Left hindlimb (tissue), 1 donor: ENCODE data around the gene DIS3L2.
"Not testable (repeated sequence)": the region's sequence is repeated elsewhere in the genome, so short reads cannot be mapped to it uniquely, and the experiment has no call there.

Experiments used
- DNase-seq: peaks from one replicate; pipeline ENCODE4 v3.0.0-alpha.2; 2018

DIS3L2 gene

DNA sequence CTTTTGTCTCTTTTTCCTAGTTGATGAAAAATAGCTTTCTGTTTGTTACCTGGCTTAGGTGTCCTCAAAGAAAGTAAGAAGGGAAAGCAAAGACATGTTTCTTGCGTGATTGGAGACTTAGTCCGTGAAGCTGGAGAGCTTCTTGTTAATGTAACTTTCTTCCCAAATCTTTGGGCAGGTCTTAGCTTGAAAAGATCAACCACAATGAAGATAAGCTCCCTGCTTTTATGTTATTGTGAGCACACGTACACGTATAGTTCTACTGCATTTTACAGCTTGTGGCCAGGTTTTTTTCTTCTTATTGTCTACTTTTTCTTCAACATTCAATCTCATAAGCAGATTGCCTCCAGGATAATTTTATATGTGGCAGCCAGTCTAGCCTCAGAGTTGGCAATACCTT, 99.8 kb downstream of the DIS3L2 start:
- DNase-seq: no peak

- DNase-seq: no peak
Observed at GRCh38 chr2:232073026-232073425, 111.5 kb downstream of the DIS3L2 start.

GRCh38 chr2:232073699-232074098, 112.2 kb downstream of the DIS3L2 start:
- DNase-seq: no peak

- no peak for DNase-seq
Observed at GRCh38 chr2:232075080-232075479, 113.6 kb downstream of the DIS3L2 start.

- DNase-seq: no peak
Observed at GRCh38 chr2:232075859-232076258, 114.3 kb downstream of the DIS3L2 start.

DNA sequence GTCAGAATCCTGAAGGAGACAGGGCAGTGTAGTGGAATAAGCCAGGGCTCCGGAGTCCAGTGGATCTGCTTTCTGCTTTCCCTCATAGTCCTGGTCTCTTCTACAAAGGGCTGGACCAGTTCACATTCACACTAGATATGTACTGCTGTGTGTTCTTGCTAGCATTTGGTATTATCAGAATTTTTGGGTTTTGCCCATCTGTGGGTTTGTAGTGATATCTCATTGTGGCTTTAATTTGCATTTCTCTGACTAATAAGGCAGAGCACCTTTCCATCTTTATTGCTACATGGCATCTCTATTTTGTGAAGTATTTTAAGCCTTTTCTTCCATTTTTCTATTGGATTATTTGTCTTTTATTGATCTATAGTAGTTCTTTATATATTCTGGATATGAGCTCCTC, 114.8 kb downstream of the DIS3L2 start:
- DNase-seq: no peak

- DNase-seq: no peak
Observed at GRCh38 chr2:232076736-232077135, 115.2 kb downstream of the DIS3L2 start.

GRCh38 chr2:232085164-232085563, 123.7 kb downstream of the DIS3L2 start:
- DNase-seq: no peak

DNA sequence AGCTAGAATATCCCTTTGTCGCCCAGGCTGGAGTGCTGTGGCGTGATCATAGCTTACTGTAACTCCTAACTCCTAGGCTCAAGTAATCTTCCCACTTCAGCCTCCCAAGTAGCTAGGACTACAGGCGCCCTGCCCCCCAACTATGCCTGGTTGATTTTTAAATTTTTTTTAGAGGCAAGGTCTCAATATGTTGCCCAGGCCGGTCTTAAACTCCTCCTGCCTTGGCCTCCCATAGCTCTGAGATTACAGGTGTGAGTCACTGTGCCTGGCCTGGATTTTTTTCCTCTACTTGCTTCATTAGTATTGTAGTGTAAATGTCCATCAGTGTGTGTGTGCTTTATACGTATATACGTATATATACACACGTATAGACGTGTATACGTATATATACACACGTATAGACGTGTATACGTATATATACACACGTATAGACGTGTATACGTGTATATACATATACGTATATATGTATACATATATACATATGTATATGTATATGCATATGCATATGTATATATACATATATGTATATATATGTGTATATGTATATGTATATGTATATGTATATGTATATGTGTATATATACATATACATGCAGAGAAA, 124.4 kb downstream of the DIS3L2 start:
- no peak for DNase-seq

DNA sequence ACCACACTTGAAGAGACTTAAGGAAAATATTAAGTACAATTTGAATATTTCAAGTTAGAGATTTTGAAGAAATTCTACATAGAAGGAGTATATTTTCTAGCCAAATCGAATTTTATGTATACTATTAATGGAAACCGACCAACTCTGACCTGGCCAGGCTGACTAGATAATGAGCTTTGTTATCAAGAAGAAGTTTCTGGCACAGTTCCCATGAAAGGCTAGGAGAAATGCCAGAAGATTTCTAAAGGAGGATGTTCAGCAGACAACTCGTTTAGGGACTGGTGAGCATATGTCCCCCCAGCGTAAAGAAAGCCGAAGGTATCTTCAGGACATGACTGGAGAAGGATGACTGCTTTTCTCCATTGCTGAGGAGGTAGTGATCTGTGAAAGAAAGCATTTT, 127.3 kb downstream of the DIS3L2 start:
- DNase-seq: no peak

- DNase-seq: no peak
Observed at GRCh38 chr2:232094201-232094600, 132.7 kb downstream of the DIS3L2 start.

- DNase-seq: no peak
Observed at GRCh38 chr2:232094883-232095282, 133.4 kb downstream of the DIS3L2 start.

DNA sequence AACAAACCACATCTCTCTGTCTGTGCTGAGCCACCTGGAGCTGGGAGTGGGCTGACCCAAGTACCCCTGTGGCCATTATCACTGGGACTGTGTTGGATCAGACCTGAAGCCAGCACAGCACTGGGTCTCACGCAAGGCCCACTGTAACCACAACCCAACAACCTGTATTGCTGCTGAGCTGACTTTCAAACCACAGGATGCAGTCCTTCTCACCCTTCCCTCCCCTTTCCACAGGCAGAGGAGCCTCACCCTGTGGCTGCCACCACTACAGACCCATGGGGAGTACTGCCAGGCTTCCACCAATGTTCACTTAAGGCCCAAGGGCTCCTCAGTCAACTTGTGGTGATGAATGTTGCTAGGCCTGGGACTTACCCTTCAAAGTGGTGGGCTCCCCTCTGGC, 135.7 kb downstream of the DIS3L2 start:
- no peak for DNase-seq

DNA sequence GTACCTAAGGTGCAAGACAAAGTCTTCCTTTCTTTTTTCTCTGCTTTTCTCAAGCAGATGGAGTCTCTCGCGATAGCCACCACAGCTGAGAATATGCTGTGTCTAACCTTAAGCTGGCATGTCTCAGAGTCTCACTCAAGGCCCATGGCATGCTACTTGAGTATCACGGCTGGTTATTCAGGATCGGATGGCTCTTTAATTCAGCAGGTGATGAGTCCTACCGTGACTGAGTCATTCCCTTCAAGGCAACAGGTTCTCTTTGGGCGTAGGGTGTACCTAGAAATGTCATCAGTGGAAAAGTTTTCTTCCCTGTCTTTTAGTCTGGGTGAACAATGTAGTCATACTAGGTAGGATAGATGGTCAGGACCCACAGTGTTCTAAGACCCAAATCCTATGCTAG, 136.2 kb downstream of the DIS3L2 start:
- DNase-seq: no peak

- DNase-seq: no peak
Observed at GRCh38 chr2:232102380-232102779, 140.9 kb downstream of the DIS3L2 start.

GRCh38 chr2:232103140-232103737, 141.7 kb downstream of the DIS3L2 start:
- no peak for DNase-seq

DNA sequence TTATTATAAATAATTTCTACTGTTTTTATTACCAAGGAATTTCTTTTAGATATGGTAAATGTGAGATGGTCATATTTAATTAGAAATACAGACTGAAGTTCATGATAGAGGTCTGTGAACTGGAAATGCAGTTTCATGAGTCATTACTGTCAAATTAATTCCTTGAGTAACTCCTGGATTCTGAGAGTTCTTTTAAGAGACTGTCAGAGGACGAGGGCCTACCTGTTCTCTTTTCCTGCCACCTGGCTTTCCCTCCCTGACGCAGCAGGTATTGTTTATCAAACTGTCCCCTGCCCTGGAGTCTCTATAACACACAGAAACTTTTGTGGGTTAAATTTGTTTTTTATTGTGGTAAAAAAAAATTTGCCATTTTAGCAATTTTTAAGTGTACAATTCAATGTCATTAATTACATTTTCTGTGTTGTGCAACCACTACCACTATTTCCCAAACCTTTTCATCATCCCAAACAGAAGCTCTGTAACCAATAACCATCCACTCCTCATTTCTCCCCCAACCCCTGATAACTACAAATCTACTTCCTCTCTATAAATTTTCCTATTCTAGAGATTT, 142.6 kb downstream of the DIS3L2 start:
- no peak for DNase-seq

GRCh38 chr2:232111551-232111950, 150.0 kb downstream of the DIS3L2 start:
- no peak for DNase-seq

DNA sequence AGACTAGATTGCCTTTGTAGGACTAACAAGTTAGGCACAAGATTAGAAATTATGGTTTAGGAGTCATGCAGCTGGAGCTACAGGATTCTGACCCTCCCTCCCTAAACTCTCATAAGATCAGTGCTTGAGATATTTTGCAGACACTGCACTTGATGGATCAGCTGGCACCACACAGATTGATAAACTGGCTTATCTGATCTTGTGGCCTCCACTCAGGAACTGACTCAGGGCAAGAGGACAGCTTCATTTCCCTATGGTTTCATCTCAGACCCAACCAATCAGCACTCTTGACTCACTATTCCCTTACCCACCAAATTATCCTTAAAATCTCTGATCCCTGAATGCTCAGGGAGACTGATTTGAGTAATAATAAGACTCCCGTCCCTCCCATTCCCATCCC, 152.3 kb downstream of the DIS3L2 start:
- DNase-seq: no peak

- DNase-seq: not testable (repeated sequence)
Observed at GRCh38 chr2:232115728-232116361, 154.3 kb downstream of the DIS3L2 start.

- DNase-seq: no peak
Observed at GRCh38 chr2:232116852-232117251, 155.3 kb downstream of the DIS3L2 start.

DNA sequence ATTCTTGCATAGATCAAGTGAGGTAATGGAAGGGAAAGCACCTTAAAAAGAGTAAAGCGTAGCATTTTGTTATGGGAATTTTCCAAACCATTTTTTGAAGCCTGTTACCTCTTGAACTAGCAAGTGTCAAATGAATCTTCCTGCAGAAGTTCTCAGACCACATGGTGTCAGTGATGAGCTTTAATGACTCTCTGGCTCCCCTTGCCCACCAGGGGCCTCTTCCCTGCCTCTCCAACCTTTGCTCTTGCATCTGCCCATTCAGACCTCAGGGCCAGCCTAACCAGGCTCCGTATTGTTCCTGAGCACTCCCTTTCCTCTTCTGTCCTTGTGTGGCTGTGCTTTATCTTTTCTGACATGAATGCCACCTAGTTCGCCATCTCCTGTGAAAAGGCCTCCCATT, 155.9 kb downstream of the DIS3L2 start:
- no peak for DNase-seq

DNA sequence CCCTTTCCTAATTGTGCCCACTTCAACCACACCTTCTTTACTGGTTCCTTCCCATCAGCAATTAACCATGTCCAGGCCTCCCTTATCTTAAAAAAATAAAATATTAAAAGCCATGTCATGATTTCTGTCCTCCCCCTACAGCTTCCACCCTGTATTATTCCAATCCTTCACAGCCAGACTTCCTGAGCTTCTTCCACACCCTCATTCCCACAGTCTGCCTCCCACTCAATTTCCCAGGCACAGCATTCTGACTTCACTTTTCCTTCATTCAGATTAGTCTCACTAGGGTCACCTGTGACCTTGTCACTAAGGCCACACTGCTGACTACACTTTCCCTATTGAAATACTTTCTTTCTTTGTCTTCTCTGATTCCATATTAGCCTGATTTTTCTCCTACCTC, 159.4 kb downstream of the DIS3L2 start:
- DNase-seq: no peak

DNA sequence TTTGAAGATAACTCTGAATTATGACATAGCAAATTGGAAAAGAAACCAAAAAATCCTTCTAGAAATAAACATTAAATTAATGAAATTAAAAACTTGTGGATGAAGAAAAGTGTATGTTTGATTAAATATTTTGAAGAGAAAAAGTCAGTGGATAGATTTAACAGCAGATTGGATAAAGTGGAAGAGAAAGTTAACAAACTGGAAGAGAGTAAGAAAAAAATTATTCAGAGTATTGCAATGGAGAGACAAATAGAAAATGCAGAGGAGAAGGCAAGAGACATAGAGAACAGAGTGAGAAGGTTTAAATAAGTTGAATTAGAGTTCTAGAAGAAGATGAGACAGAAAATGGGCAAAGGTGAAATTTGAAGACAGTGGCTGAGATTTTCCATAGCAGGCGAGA, 162.8 kb downstream of the DIS3L2 start:
- DNase-seq: no peak
